Stimulated activated CD8-positive, alpha-beta memory T cell treated with anti-CD3 and anti-CD28 coated beads, Interleukin-15, amount 100 ng/mL, for 4 hours (primary cell): ENCODE results near the gene ABR.
"Not testable (repeated sequence)": the region's sequence is repeated elsewhere in the genome, so short reads cannot be mapped to it uniquely, and the experiment has no call there.

Source experiments
- DNase-seq, 2 donors: peaks; one replicate each; pipeline ENCODE4 v3.0.0-alpha.2; 2020; ENCODE audit warnings: low read depth in 2 of 2

Gene ABR

GRCh38 chr17:1121442-1121817, 58.4 kb downstream of the ABR start:
- DNase-seq: not testable (repeated sequence)

- no peak for DNase-seq
Observed at GRCh38 chr17:1120596-1121441, 59.0 kb downstream of the ABR start.

- DNase-seq: no peak
Observed at GRCh38 chr17:1119924-1120323, 59.9 kb downstream of the ABR start.

GRCh38 chr17:1116602-1117001, 63.2 kb downstream of the ABR start:
- DNase-seq: no peak

GRCh38 chr17:1112875-1113274, 66.9 kb downstream of the ABR start:
- DNase-seq: no peak

GRCh38 chr17:1111599-1112443, 68.0 kb downstream of the ABR start:
- no peak for DNase-seq

- DNase-seq: no peak
Observed at GRCh38 chr17:1110862-1111598, 68.8 kb downstream of the ABR start.

- DNase-seq: no peak
Observed at GRCh38 chr17:1110541-1110861, 69.3 kb downstream of the ABR start.

GRCh38 chr17:1109606-1110540, 69.9 kb downstream of the ABR start:
- DNase-seq: no peak

GRCh38 chr17:1108765-1109605, 70.8 kb downstream of the ABR start:
- peak in 1 of 2 donors; percentile 40 for DNase-seq

GRCh38 chr17:1108478-1108764, 71.4 kb downstream of the ABR start:
- DNase-seq: no peak

GRCh38 chr17:1107777-1108477, 71.9 kb downstream of the ABR start:
- DNase-seq: no peak

GRCh38 chr17:1107083-1107776, 72.6 kb downstream of the ABR start:
- DNase-seq: no peak

GRCh38 chr17:1104222-1104621, 75.6 kb downstream of the ABR start:
- no peak for DNase-seq

GRCh38 chr17:1100382-1100781, 79.4 kb downstream of the ABR start:
- DNase-seq: no peak

- no peak for DNase-seq
Observed at GRCh38 chr17:1099242-1099641, 80.5 kb downstream of the ABR start.

GRCh38 chr17:1097972-1098744, 81.6 kb downstream of the ABR start:
- not testable (repeated sequence) for DNase-seq

- no peak for DNase-seq
Observed at GRCh38 chr17:1096215-1096614, 83.6 kb downstream of the ABR start.

GRCh38 chr17:1095853-1096173, 84.0 kb downstream of the ABR start:
- DNase-seq: no peak
